Esophagus (tissue), 2 donors: ENCODE results near the gene FLNC. TPM values are rescaled to one million over a fixed set of nuclear protein-coding genes. Genes with fewer than 3 reads are reported as not detected.

Experiments used
- H3K27ac ChIP-seq, 2 donors: one replicate each; pipeline ENCODE4 v1.5.1; 2013; ENCODE audit warnings: low read depth in 2 of 2, mild to moderate bottlenecking in 2 of 2, inconsistent platforms in 1 of 2, low read length in 1 of 2, moderate library complexity in 1 of 2
- H3K27me3 ChIP-seq, 2 donors: one replicate each; pipeline ENCODE4 v1.6.1; 2013; ENCODE audit warnings: low read length in 2 of 2, control low read depth in 1 of 2, mild to moderate bottlenecking in 1 of 2; ENCODE audit not compliant: insufficient read depth in 2 of 2, control insufficient read depth in 1 of 2
- H3K36me3 ChIP-seq, 2 donors: one replicate each; pipeline ENCODE4 v1.6.1; 2013; ENCODE audit warnings: low read length in 1 of 2; ENCODE audit not compliant: control insufficient read depth in 2 of 2, insufficient read depth in 2 of 2
- H3K4me1 ChIP-seq, 2 donors: one replicate each; pipeline ENCODE4 v1.6.1; 2013; ENCODE audit warnings: low read length in 1 of 2; ENCODE audit not compliant: control insufficient read depth in 2 of 2, insufficient read depth in 2 of 2
- H3K4me3 ChIP-seq, 2 donors: one replicate each; pipeline ENCODE4 v1.5.1; 2013; ENCODE audit warnings: low read length in 2 of 2, mild to moderate bottlenecking in 2 of 2, low read depth in 1 of 2, moderate library complexity in 1 of 2
- H3K9me3 ChIP-seq, 2 donors: one replicate each; pipeline ENCODE4 v1.6.1; 2013; ENCODE audit warnings: mild to moderate bottlenecking in 2 of 2, low read depth in 1 of 2, low read length in 1 of 2, moderate library complexity in 1 of 2; ENCODE audit not compliant: control insufficient read depth in 2 of 2, insufficient read depth in 1 of 2
- WGBS, 2 donors: extraction: QIAGEN DNeasy Blood & Tissue Kit; methylation state at CpG; one replicate each; pipeline ENCODE4 v1.1.7; 2013; 5-methylcytosine and 5-hydroxymethylcytosine counted together
- polyA plus RNA-seq, 2 donors: library from polyadenylated mRNA; stranded (reverse); fragments of 200-250 nt; gene quantifications; one replicate each; pipeline ENCODE4 v1.2.3, GENCODE V29; 2013
- donor health status: healthy with polysubstance abuse.
- donor health status: Bipolar disorder and iron deficiency.

Gene FLNC
- polyA plus RNA-seq, 2 donors = 3.1 to 7.7 TPM

DNA sequence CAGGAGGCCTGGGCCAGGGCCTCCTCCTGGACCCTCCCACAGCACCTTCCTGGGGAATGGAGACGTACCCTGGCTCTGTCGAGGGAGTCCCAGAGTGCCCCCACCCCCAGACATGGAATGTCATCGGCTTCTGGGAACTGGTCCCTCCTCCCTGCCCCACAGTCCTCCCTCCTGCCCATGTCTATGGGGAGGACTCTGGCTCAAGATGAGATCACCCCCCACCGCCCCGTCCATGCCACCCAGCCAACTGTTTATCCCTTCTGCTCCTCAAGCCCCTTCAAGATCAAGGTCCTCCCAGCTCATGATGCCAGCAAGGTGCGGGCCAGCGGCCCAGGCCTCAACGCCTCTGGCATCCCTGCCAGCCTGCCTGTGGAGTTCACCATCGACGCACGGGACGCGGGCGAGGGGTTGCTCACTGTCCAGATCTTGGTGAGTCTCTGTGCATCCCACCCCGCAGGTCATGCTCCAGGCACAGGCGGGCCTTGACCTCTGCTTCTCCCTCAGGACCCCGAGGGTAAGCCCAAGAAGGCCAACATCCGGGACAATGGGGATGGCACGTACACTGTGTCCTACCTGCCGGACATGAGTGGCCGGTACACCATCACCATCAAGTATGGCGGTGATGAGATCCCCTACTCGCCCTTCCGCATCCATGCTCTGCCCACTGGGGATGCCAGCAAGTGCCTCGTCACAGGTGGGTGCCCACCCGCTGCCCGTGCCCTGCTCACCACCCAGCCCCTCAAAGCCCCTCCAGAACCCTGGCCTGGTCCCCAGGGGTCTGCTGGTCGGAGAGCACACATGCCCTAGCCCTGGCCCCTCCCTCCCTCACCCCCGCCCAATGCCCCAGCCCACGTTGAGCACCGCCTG is 18.3 kb downstream of the FLNC start:
- Histone ChIP-seq H3K4me1 (no peaks in the 10 kb centered on the region), H3K4me3 (no peak overlapping the region), H3K27ac (no peak overlapping the region), H3K27me3 (no peaks in the 10 kb centered on the region), H3K36me3 (peaks cover 0 to 11% of the 10 kb centered on the region in 2 donors), H3K9me3 (no peaks in the 10 kb centered on the region)
- 91 to 92% methylated on average over 31 of the region's 31 CpGs for WGBS, 2 donors

DNA sequence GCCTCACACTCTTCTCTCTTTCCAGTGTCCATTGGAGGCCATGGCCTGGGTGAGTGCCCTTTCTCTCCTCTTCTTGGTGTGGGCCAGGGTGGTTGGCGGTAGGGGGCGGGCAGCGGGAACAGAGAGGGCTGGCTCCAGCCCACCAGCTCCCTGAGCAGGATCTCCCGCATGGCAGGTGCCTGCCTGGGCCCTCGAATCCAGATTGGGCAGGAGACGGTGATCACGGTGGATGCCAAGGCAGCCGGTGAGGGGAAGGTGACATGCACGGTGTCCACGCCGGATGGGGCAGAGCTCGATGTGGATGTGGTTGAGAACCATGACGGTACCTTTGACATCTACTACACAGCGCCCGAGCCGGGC is 18.9 kb downstream of the FLNC start:
- peaks cover 0 to 12% of the 10 kb centered on the region in 2 donors for H3K36me3 ChIP-seq
- no peaks in the 10 kb centered on the region for H3K9me3 ChIP-seq
- no peak overlapping the region for H3K27ac ChIP-seq
- no peak overlapping the region for H3K4me3 ChIP-seq
- H3K4me1 ChIP-seq = no peaks in the 10 kb centered on the region
- 90 to 94% methylated on average over 16 of the region's 16 CpGs for WGBS, 2 donors
- H3K27me3 ChIP-seq = no peaks in the 10 kb centered on the region

DNA sequence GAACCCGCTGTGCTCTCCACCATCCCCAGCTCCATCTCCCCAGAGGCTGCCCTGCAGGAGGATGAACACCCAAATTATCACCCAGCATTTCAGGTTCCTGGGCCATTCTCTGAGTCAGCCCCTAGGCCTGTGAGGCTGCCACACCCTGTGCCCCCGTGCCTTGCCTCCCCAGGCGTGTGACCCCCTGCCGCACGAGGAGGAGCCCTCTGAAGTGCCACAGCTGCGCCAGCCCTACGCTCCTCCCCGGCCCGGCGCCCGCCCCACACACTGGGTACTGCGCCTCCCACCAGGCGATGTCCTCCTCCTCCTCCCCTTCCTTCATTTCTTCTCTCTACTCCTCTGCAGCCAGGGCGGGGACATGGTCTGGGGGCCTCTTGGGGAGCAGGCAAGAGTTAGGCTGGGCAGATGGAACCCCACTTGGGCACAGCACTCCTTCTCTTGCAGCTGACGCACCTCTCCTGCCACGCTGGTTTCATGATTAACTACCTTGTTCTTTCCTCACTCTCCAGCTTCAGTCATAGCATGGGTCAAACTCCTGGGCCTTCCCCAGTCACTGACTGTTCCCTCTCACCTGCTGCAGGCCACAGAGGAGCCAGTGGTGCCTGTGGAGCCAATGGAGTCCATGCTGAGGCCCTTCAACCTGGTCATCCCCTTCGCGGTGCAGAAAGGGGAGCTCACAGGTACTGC is 19.7 kb downstream of the FLNC start:
- Histone ChIP-seq H3K36me3 (peaks cover 0 to 14% of the 10 kb centered on the region in 2 donors), H3K4me1 (peaks cover 0 to 1% of the 10 kb centered on the region in 2 donors), H3K4me3 (no peak overlapping the region), H3K27ac (no peak overlapping the region), H3K9me3 (no peaks in the 10 kb centered on the region), H3K27me3 (no peaks in the 10 kb centered on the region)
- WGBS, 2 donors = 85 to 88% methylated on average over 18 of the region's 18 CpGs

DNA sequence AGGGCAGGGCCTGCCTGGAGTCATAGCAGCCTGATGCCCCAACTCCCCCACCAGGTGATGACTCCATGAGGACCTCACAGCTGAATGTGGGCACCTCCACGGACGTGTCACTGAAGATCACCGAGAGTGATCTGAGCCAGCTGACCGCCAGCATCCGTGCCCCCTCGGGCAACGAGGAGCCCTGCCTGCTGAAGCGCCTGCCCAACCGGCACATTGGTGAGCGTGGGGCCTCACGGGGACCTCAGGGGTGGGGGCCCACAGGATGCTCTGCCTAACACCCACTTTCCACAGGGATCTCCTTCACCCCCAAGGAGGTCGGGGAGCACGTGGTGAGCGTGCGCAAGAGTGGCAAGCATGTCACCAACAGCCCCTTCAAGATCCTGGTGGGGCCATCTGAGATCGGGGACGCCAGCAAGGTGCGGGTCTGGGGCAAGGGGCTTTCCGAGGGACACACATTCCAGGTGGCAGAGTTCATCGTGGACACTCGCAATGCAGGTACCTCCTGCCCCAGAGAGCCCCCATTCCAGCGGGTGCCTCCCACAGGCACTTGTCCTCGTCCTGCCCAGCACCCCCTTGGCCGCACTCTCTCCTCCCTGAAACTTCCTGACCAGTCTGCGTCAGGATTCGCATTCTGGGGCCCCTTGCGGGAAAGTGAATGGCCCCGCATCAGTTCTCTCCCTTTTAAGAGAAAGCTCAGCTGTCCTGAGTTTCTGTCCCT is 22.5 kb downstream of the FLNC start:
- H3K4me1 ChIP-seq = peaks cover 2 to 13% of the 10 kb centered on the region in 2 donors

DNA sequence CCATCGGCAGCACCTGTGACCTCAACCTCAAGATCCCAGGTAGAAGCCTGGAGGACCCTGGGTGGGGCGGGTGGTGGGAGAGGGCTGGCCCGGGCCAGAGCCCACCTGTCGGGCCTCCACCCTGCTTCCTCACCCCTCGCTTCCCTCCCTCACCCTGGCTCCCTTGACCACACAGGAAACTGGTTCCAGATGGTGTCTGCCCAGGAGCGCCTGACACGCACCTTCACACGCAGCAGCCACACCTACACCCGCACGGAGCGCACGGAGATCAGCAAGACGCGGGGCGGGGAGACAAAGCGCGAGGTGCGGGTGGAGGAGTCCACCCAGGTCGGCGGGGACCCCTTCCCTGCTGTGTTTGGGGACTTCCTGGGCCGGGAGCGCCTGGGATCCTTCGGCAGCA is 23.6 kb downstream of the FLNC start:
- Histone ChIP-seq H3K27ac (no peak overlapping the region), H3K4me1 (peaks cover 2 to 17% of the 10 kb centered on the region in 2 donors), H3K9me3 (no peaks in the 10 kb centered on the region), H3K36me3 (peaks cover 0 to 7% of the 10 kb centered on the region in 2 donors), H3K4me3 (no peak overlapping the region), H3K27me3 (no peaks in the 10 kb centered on the region)
- 73 to 75% methylated on average over 23 of the region's 23 CpGs for WGBS, 2 donors

More for the DNA sequence above, 22.5 kb downstream of the FLNC start:
- H3K4me3 ChIP-seq = no peak overlapping the region
- no peaks in the 10 kb centered on the region for H3K27me3 ChIP-seq
- peaks cover 0 to 14% of the 10 kb centered on the region in 2 donors for H3K36me3 ChIP-seq
- 87 to 89% methylated on average over 28 of the region's 28 CpGs for WGBS, 2 donors
- no peak overlapping the region for H3K27ac ChIP-seq
- H3K9me3 ChIP-seq = no peaks in the 10 kb centered on the region

DNA sequence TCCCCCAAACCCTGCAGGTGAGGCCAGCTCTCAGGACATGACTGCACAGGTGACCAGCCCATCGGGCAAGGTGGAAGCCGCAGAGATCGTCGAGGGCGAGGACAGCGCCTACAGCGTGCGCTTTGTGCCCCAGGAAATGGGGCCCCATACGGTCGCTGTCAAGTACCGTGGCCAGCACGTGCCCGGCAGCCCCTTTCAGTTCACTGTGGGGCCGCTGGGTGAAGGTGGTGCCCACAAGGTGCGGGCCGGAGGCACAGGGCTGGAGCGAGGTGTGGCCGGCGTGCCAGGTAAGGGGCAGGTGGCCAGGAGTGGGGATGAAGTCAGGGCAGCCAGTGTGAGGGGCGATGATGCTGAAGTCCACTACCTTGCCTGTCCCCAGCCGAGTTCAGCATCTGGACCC is 24.2 kb downstream of the FLNC start:
- 89 to 90% methylated on average over 21 of the region's 21 CpGs for WGBS, 2 donors
- Histone ChIP-seq H3K36me3 (peaks cover 0 to 7% of the 10 kb centered on the region in 2 donors), H3K27me3 (no peaks in the 10 kb centered on the region), H3K9me3 (no peaks in the 10 kb centered on the region), H3K4me3 (no peak overlapping the region), H3K27ac (no peak overlapping the region), H3K4me1 (peaks cover 2 to 17% of the 10 kb centered on the region in 2 donors)

DNA sequence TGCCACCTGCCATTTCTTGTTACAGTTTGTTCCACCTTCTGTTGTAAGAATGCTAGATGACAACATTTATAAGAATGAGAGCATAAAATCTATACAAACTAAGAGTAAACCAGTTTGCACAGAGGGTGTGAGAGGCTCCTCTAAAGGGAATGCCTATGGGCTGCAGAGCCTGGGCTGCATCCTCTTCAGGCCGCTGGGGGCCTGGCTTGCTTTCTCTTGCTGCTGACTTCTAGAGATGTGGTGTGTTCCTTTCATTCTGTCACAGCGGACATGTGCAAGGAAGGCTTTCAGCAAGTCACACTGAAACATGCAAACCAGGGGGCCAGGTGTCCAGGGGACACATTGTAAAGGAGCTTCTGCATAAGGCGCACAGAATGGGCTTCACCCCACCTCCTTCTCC is 25.4 kb downstream of the FLNC start:
- 83 to 84% methylated on average over 3 of the region's 3 CpGs for WGBS, 2 donors
- H3K27ac ChIP-seq = no peak overlapping the region
- no peak overlapping the region for H3K4me3 ChIP-seq
- H3K9me3 ChIP-seq = no peaks in the 10 kb centered on the region
- H3K36me3 ChIP-seq = peaks cover 0 to 7% of the 10 kb centered on the region in 2 donors
- H3K4me1 ChIP-seq = peaks cover 2 to 27% of the 10 kb centered on the region in 2 donors
- no peaks in the 10 kb centered on the region for H3K27me3 ChIP-seq

DNA sequence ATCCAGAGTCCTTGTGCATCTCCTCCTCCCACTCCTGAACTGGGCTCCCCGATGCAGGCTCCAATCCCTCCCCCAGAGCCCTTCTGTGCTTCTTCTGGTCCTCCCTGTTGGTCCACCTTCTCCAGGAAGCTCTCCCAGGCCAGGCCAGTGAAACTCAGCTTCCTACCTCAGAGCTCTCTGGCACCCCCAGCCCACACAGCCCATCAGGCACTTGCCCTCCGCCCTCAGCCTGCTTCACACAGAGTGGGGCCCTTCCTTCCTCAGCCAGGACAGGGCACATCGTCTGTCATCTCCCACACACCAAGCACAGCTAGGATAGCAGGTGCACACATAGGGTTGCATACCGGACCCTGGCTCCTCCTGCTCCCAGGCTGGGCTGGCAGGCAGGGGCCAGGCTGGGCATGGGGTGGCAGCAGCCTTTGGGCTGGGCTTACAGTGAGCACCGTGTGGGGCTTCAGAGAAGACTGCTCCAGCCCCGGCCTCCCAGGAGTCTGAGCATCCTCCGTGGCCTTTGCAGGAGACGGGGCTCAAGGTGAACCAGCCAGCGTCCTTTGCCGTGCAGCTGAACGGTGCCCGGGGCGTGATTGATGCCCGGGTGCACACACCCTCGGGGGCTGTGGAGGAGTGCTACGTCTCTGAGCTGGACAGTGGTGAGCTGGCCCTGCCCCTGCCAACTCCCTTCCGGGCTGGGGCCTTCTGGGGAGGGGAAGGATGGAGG is 26.0 kb downstream of the FLNC start:
- Histone ChIP-seq H3K27me3 (no peaks in the 10 kb centered on the region), H3K27ac (no peak overlapping the region), H3K9me3 (no peaks in the 10 kb centered on the region), H3K4me3 (no peak overlapping the region), H3K4me1 (peaks cover 2 to 27% of the 10 kb centered on the region in 2 donors), H3K36me3 (peaks cover 0 to 7% of the 10 kb centered on the region in 2 donors)
- WGBS, 2 donors = 78 to 87% methylated on average over 17 of the region's 17 CpGs
